Muscle layer of colon (tissue), 2 donors: ENCODE data around the gene RPRD1B.

Source experiments
- H3K27ac ChIP-seq: one replicate; pipeline ENCODE4 v1.7.0; 2013; ENCODE audit warnings: low read depth, mild to moderate bottlenecking, low read length, moderate library complexity
- H3K27me3 ChIP-seq, 2 donors: one replicate each; pipeline ENCODE4 v1.7.0; 2013; ENCODE audit warnings: low read length in 2 of 2, mild to moderate bottlenecking in 2 of 2; ENCODE audit not compliant: insufficient read depth in 2 of 2, control insufficient read depth in 1 of 2
- H3K36me3 ChIP-seq: one replicate; pipeline ENCODE4 v1.7.0; 2013; ENCODE audit warnings: mild to moderate bottlenecking, low read length; ENCODE audit not compliant: insufficient read depth
- H3K4me1 ChIP-seq: one replicate; pipeline ENCODE4 v1.7.0; 2013; ENCODE audit warnings: mild to moderate bottlenecking, low read length; ENCODE audit not compliant: insufficient read depth
- H3K4me3 ChIP-seq, 2 donors: one replicate each; pipeline ENCODE4 v1.7.0; 2013; ENCODE audit warnings: low read length in 2 of 2, low read depth in 1 of 2, mild to moderate bottlenecking in 1 of 2, moderate library complexity in 1 of 2
- H3K9ac ChIP-seq: one replicate; pipeline ENCODE4 v1.7.0; 2013; ENCODE audit warnings: low read length
- H3K9me3 ChIP-seq: one replicate; pipeline ENCODE4 v1.7.0; 2013; ENCODE audit warnings: mild to moderate bottlenecking, low read length
- donor health status: abdominal sarcoma.
- donor health status: Adenocarcinoma of cecum.

The RPRD1B gene

DNA sequence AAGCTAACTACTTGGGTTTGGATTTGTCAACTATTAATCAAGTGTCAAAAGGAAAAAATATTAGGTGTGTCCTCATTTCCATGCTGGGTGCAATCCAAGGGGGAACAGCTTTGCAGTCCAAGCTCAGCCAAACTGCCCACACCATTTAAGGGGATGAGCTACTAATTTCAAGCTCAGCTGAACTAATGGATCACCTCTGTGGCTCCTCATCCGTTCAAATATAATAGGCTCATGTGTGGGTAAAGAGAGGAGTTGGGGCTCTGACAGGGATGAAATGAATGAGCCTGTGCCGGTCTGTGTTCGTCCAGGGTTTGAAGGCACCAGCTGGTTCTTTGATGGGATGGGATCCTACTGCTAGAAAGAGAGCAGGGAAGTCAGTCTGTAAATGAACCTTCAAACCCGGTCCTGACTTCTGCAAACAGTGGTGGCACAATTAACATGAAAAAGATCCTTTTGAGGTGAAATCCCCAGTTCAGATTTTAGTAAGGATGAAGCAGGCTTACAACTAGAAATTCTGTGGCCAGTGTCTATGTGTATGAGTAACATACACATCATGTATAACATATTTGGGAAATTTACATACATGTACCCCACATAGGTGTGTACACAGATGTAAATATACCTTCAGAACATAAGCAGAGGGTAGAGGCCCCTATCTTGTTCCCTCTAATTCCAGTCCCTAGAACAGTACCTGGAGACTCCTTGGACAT is 42.2 kb upstream of the RPRD1B start:
- no peaks in the 10 kb centered on the region for H3K9me3 ChIP-seq
- H3K4me1 ChIP-seq: peaks cover 17% of the 10 kb centered on the region
- H3K9ac ChIP-seq: no peak overlapping the region
- H3K27ac ChIP-seq: no peak overlapping the region
- H3K27me3 ChIP-seq: no peaks in the 10 kb centered on the region
- H3K4me3 ChIP-seq: no peak overlapping the region
- H3K36me3 ChIP-seq: peaks cover 16% of the 10 kb centered on the region

- Histone ChIP-seq H3K9me3 (no peaks in the 10 kb centered on the region), H3K4me3 (no peak overlapping the region), H3K27ac (no peak overlapping the region), H3K4me1 (peaks cover 16% of the 10 kb centered on the region), H3K36me3 (peaks cover 21% of the 10 kb centered on the region), H3K27me3 (no peaks in the 10 kb centered on the region), H3K9ac (no peak overlapping the region)
These were observed 41.6 kb upstream of the RPRD1B start for GRCh38 chr20:37991908-37992307.

- no peaks in the 10 kb centered on the region for H3K27me3 ChIP-seq
- no peak overlapping the region for H3K4me3 ChIP-seq
- H3K4me1 ChIP-seq: peaks cover 11% of the 10 kb centered on the region
- H3K36me3 ChIP-seq: peaks cover 27% of the 10 kb centered on the region
- no peak overlapping the region for H3K9ac ChIP-seq
- H3K9me3 ChIP-seq: no peaks in the 10 kb centered on the region
- no peak overlapping the region for H3K27ac ChIP-seq
These were observed 40.6 kb upstream of the RPRD1B start for GRCh38 chr20:37992802-37993409.

DNA sequence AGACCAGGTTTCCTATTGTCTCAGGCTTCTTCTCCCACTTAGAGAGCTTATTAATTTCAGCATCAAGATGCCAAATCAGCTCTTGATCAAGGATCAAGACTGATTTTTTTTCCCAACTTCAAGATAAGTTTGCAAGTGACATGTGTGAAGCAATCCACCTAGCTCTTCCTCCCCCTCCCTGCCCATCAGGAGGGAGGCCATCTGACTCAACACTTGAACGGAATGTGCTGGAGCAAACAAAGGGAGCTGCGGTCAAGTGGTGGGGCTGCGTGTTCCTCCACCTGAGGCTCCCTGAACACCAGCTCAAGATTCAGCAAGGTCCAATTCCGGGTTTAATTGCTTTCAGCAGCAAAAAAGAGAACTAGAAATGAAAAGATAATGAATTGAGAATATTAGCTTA is 39.0 kb upstream of the RPRD1B start:
- no peaks in the 10 kb centered on the region for H3K9me3 ChIP-seq
- peaks cover 11% of the 10 kb centered on the region for H3K4me1 ChIP-seq
- no peaks in the 10 kb centered on the region for H3K27me3 ChIP-seq
- peaks cover 35% of the 10 kb centered on the region for H3K36me3 ChIP-seq
- no peak overlapping the region for H3K4me3 ChIP-seq
- no peak overlapping the region for H3K27ac ChIP-seq
- H3K9ac ChIP-seq: no peak overlapping the region

DNA sequence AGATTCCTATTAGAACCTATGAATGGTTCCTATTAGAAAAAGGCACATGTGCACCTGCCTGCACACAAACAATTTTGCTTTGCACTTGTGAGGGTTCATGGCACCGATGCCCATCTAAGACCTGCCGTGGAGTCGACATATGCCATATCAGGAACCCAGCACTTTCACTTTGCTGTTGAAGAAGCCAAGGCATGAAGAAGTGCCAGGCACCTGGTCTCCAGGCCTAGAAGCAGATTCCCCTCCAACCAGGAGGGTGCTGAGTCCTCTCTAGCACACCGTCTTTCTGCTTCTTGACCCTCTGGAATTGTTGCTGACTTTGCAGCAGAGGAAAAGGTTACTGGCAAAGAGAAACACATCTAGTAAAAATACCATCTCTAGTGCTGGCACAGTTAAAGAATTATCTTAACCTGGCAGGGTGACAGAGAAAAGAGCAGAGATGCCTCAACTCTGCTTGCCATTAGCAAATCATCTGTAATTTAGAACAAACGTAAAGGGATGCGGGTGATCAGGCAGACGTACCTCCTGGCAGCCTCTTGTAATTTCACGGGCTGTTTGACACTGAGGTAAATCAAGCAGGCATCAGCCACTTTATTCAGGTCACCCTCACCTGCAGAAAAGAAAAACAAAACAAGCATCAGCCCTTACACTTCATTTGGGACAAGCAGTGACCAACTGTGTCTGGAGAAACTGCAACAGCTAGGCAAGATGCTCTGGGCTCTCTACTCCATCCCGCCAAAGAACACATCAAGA is 37.5 kb upstream of the RPRD1B start:
- Histone ChIP-seq H3K9ac (no peak overlapping the region), H3K27ac (no peak overlapping the region), H3K36me3 (peaks cover 38% of the 10 kb centered on the region)

GRCh38 chr20:37997516-37997915 is 36.0 kb upstream of the RPRD1B start:
- H3K27ac ChIP-seq: no peak overlapping the region
- H3K27me3 ChIP-seq: no peaks in the 10 kb centered on the region
- H3K4me1 ChIP-seq: peaks cover 11% of the 10 kb centered on the region
- H3K9me3 ChIP-seq: no peaks in the 10 kb centered on the region
- no peak overlapping the region for H3K4me3 ChIP-seq
- H3K9ac ChIP-seq: no peak overlapping the region
- peaks cover 53% of the 10 kb centered on the region for H3K36me3 ChIP-seq

More for the DNA sequence above, 37.5 kb upstream of the RPRD1B start:
- Histone ChIP-seq H3K9me3 (no peaks in the 10 kb centered on the region), H3K4me3 (no peak overlapping the region), H3K4me1 (peaks cover 11% of the 10 kb centered on the region), H3K27me3 (no peaks in the 10 kb centered on the region)

GRCh38 chr20:37999526-38000263 is 33.9 kb upstream of the RPRD1B start:
- H3K27ac ChIP-seq: no peak overlapping the region
- peaks cover 51% of the 10 kb centered on the region for H3K36me3 ChIP-seq
- H3K27me3 ChIP-seq: no peaks in the 10 kb centered on the region
- peaks cover 6% of the 10 kb centered on the region for H3K4me1 ChIP-seq
- H3K4me3 ChIP-seq: no peak overlapping the region
- H3K9me3 ChIP-seq: no peaks in the 10 kb centered on the region
- no peak overlapping the region for H3K9ac ChIP-seq

DNA sequence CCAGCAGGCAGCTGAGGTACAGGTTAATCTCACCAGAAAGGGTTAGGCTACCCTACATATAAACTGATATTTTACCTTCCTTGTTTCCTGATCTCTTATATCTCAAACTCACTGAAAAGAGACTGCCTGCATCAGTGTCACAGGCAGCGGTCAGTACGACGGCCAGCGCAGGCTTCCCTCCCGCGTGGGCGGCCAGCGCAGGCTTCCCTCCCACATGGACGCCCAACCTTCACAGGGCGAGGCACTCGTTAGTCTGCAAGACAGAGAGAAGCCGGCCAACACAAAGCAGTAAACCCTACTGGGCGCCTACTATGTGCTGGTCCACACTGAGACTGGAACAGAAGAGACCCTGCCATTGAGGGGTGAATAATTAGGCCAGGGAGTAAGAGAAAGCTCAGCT is 33.3 kb upstream of the RPRD1B start:
- peaks cover 6% of the 10 kb centered on the region for H3K4me1 ChIP-seq
- H3K9me3 ChIP-seq: no peaks in the 10 kb centered on the region
- H3K27me3 ChIP-seq: no peaks in the 10 kb centered on the region
- no peak overlapping the region for H3K9ac ChIP-seq
- no peak overlapping the region for H3K27ac ChIP-seq
- H3K4me3 ChIP-seq: no peak overlapping the region
- H3K36me3 ChIP-seq: peaks cover 47% of the 10 kb centered on the region

DNA sequence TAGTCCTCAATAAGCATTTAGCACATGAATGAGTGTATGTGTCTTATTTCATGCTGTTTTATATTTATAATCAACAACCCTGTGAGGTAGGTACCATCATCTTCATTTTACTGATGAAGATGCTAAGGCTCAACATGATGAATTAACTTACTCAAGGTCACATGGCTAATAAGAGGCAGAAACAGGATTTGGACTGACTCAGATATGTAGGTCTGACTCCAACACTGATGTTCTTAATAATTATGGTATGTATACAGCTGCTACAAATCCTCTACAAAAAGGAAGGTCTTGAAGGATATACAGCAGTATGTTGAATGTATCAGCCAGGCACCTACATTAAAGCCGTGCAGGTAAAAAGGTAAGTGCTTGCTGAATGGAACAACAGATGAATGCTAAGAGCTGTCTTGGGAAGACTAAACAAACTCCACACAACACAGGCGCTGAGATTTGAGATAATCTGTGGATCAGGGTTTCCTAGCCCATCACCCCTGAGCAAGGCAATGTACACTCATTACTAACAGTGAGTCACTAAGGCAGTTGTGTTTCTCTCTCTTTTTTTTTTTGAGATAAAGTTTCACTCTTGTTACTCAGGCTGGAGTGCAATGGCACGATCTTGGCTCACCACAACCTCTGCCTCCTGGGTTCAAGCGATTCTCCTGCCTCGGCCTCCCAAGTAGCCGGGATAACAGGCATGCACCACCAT is 32.2 kb upstream of the RPRD1B start:
- H3K36me3 ChIP-seq: peaks cover 45% of the 10 kb centered on the region
- no peaks in the 10 kb centered on the region for H3K9me3 ChIP-seq
- H3K27ac ChIP-seq: no peak overlapping the region
- no peak overlapping the region for H3K9ac ChIP-seq
- peaks cover 5% of the 10 kb centered on the region for H3K4me1 ChIP-seq
- no peaks in the 10 kb centered on the region for H3K27me3 ChIP-seq
- no peak overlapping the region for H3K4me3 ChIP-seq

DNA sequence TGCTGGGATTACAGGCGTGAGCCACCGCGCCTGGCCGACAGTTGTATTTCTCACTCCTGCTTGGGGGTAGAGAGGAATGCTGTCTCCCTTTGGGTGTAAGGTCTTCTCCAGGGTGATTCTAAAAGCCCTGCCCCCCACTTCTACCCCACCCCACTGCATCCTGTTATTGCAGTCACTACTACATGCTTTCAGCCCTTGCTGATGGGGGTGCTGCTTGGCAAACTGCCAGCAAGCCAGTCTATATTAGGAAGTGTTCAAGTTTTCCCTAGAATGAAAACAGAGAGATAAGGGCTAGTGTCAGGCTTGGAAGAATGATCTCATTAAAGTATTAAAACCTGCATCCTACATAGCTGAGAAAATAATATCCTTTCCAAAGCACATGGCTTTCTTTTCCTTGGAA is 31.6 kb upstream of the RPRD1B start:
- Histone ChIP-seq H3K27me3 (no peaks in the 10 kb centered on the region), H3K36me3 (peaks cover 40% of the 10 kb centered on the region), H3K9me3 (no peaks in the 10 kb centered on the region), H3K4me3 (no peak overlapping the region), H3K4me1 (no peaks in the 10 kb centered on the region), H3K27ac (no peak overlapping the region), H3K9ac (no peak overlapping the region)

GRCh38 chr20:38002422-38002821 is 31.1 kb upstream of the RPRD1B start:
- H3K36me3 ChIP-seq: peaks cover 42% of the 10 kb centered on the region
- H3K9me3 ChIP-seq: no peaks in the 10 kb centered on the region
- H3K4me1 ChIP-seq: no peaks in the 10 kb centered on the region

More at GRCh38 chr20:38002422-38002821, 31.1 kb upstream of the RPRD1B start:
- H3K4me3 ChIP-seq: no peak overlapping the region
- H3K27ac ChIP-seq: no peak overlapping the region
- no peak overlapping the region for H3K9ac ChIP-seq
- no peaks in the 10 kb centered on the region for H3K27me3 ChIP-seq
